Parathyroid adenoma (tissue), 2 donors: ENCODE data around the gene SPATS2.
"Not testable (repeated sequence)": the region's sequence is repeated elsewhere in the genome, so short reads cannot be mapped to it uniquely, and the experiment has no call there.

ENCODE experiments used
- H2AFZ ChIP-seq: fragments of 300-600 bp; sonication (generic); one replicate; pipeline ENCODE4 v1.7.0; 2017; ENCODE audit warnings: antibody characterized with exemption, mild to moderate bottlenecking
- H3K27ac ChIP-seq: fragments of 300-600 bp; sonication (generic); one replicate; pipeline ENCODE4 v1.7.0; 2017
- H3K27me3 ChIP-seq: fragments of 300-600 bp; sonication (generic); one replicate; pipeline ENCODE4 v1.7.0; 2017; ENCODE audit warnings: low read length; ENCODE audit not compliant: control insufficient read depth, insufficient read depth
- H3K36me3 ChIP-seq: fragments of 300-600 bp; sonication (generic); one replicate; pipeline ENCODE4 v1.7.0; 2017; ENCODE audit warnings: low read length; ENCODE audit not compliant: control insufficient read depth, insufficient read depth
- H3K4me1 ChIP-seq: fragments of 300-600 bp; sonication (generic); one replicate; pipeline ENCODE4 v1.7.0; 2017; ENCODE audit warnings: control low read depth
- H3K4me2 ChIP-seq: fragments of 300-600 bp; sonication (generic); one replicate; pipeline ENCODE4 v1.7.0; 2017; ENCODE audit warnings: low read length
- H3K4me3 ChIP-seq: fragments of 300-600 bp; sonication (generic); one replicate; pipeline ENCODE4 v1.7.0; 2017; ENCODE audit warnings: low read depth, low read length
- H3K79me2 ChIP-seq: fragments of 300-600 bp; sonication (generic); one replicate; pipeline ENCODE4 v1.7.0; 2017; ENCODE audit warnings: control low read depth
- H3K9ac ChIP-seq: fragments of 300-600 bp; sonication (generic); one replicate; pipeline ENCODE4 v1.7.0; 2017; ENCODE audit warnings: mild to moderate bottlenecking
- H3K9me3 ChIP-seq: fragments of 300-600 bp; sonication (generic); one replicate; pipeline ENCODE4 v1.7.0; 2017; ENCODE audit warnings: low read length; ENCODE audit not compliant: control insufficient read depth
- CTCF ChIP-seq: fragments of 300-600 bp; sonication (generic); IDR thresholded peaks from one replicate; pipeline ENCODE4 v1.7.0; 2017; ENCODE audit warnings: antibody characterized with exemption, mild to moderate bottlenecking
- donor health status: primary hyperparathyroidism.

The SPATS2 gene

GRCh38 chr12:49332891-49333371, 34.3 kb upstream of the SPATS2 start:
- H3K27me3 ChIP-seq, result no peaks in the 10 kb centered on the region

GRCh38 chr12:49333778-49334177, 33.5 kb upstream of the SPATS2 start:
- not testable (repeated sequence) for H3K4me1 ChIP-seq, H2AFZ ChIP-seq, H3K27ac ChIP-seq, H3K9ac ChIP-seq, H3K9me3 ChIP-seq, H3K36me3 ChIP-seq, H3K4me2 ChIP-seq, H3K4me3 ChIP-seq, H3K79me2 ChIP-seq, H3K27me3 ChIP-seq

More at GRCh38 chr12:49332891-49333371, 34.3 kb upstream of the SPATS2 start:
- peak overlapping the region; percentile 29 for H2AFZ ChIP-seq
- no peak overlapping the region for H3K9ac ChIP-seq
- no peaks in the 10 kb centered on the region for H3K9me3 ChIP-seq
- H3K4me3 ChIP-seq, result no peak overlapping the region
- H3K79me2 ChIP-seq, result no peaks in the 10 kb centered on the region
- no peak overlapping the region for H3K4me2 ChIP-seq
- peaks cover 7% of the 10 kb centered on the region for H3K4me1 ChIP-seq
- no peaks in the 10 kb centered on the region for H3K36me3 ChIP-seq
- TF ChIP-seq CTCF, result no peak
- no peak overlapping the region for H3K27ac ChIP-seq

GRCh38 chr12:49334226-49334625, 33.0 kb upstream of the SPATS2 start:
- no peak overlapping the region for H3K9ac ChIP-seq
- H3K27ac ChIP-seq, result no peak overlapping the region
- no peak for TF ChIP-seq CTCF
- H3K4me1 ChIP-seq, result peaks cover 9% of the 10 kb centered on the region
- no peak overlapping the region for H2AFZ ChIP-seq
- no peaks in the 10 kb centered on the region for H3K79me2 ChIP-seq
- no peak overlapping the region for H3K4me2 ChIP-seq
- no peak overlapping the region for H3K4me3 ChIP-seq
- H3K36me3 ChIP-seq, result no peaks in the 10 kb centered on the region
- no peaks in the 10 kb centered on the region for H3K27me3 ChIP-seq
- H3K9me3 ChIP-seq, result no peaks in the 10 kb centered on the region

GRCh38 chr12:49334681-49335080, 32.6 kb upstream of the SPATS2 start:
- no peaks in the 10 kb centered on the region for H3K27me3 ChIP-seq
- H3K4me2 ChIP-seq, result no peak overlapping the region
- TF ChIP-seq CTCF, result no peak

GRCh38 chr12:49335118-49335954, 31.9 kb upstream of the SPATS2 start:
- Histone ChIP-seq H3K36me3 (no peaks in the 10 kb centered on the region), H2AFZ (no peak overlapping the region), H3K9me3 (no peaks in the 10 kb centered on the region), H3K4me1 (peaks cover 9% of the 10 kb centered on the region), H3K4me3 (no peak overlapping the region), H3K79me2 (no peaks in the 10 kb centered on the region), H3K27ac (no peak overlapping the region), H3K9ac (no peak overlapping the region), H3K4me2 (no peak overlapping the region), H3K27me3 (no peaks in the 10 kb centered on the region)
- TF ChIP-seq CTCF, result no peak

More at GRCh38 chr12:49334681-49335080, 32.6 kb upstream of the SPATS2 start:
- no peaks in the 10 kb centered on the region for H3K9me3 ChIP-seq
- no peak overlapping the region for H3K4me3 ChIP-seq
- H3K27ac ChIP-seq, result no peak overlapping the region
- no peak overlapping the region for H3K9ac ChIP-seq
- H3K36me3 ChIP-seq, result no peaks in the 10 kb centered on the region
- peaks cover 9% of the 10 kb centered on the region for H3K4me1 ChIP-seq
- no peaks in the 10 kb centered on the region for H3K79me2 ChIP-seq
- H2AFZ ChIP-seq, result no peak overlapping the region
